HG02852 (cell line): Measurements from ENCODE around the gene SPESP1.

ENCODE experiments used
- ATAC-seq: cut with Tn5 transposase; IDR thresholded peaks from one replicate; pipeline ENCODE4 v1.9.1; 2021; ENCODE audit warnings: mild to moderate bottlenecking, moderate library complexity; ENCODE audit not compliant: unreplicated experiment

SPESP1 gene

DNA sequence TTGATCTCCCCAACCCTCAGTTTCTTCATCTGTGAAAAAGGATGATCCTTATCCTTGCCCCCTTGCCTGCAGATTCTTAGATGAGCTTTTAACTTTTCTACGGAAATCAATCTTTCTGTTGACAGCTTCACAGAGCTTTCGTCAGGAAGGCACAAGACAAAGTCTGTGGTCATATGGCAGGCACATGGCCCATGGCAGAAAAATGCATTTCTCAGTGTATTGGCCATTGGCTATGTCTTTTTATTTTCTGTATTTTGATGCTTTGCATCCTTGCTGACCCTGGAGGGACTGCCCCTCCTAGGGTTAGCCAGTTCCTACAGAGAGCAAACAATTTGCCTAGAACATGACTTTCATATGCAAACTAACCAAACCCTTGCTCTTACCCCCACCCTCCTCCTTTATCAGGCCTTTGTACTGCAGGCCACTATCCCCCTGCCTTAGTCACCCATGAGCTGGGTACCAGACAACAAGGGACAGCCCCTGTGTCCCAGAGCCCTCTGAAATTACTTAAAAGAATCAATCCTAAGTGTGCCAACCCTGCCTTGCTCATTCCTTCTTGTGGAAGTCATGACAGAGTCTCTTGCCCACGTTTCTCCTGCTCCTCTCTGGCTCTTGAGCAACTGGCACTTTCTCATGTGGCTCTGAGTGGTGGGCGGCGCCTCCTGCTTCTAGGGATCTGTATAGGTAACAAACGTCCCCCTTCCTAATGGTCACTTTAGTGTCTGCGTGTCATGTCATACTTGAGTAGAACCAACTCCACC lies 60.1 kb downstream of the SPESP1 start:
- ATAC-seq: no peak

DNA sequence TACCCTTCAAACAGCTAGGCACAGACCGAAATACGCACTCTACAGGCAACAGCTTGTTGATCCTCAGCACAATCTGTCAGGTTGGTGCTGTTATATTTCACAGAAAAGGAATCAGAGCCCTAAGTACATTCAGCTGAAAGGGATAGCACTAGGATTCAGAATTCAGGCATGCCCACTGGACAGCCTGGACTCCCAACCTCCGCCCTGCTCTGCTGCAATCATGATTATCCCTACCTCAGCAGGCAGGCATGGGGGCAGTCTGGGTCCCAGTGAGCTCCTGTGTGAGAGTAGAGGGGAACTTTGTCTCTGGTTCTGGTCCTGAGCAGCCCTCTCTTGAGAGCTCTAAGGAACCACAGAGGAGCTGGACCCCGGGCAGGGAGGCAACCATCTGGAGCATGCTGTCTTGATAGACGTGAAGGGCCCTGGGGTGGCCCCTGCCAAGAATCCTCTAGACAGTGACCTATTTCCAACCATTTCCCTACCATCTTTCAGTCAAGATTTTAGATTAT lies 60.7 kb downstream of the SPESP1 start:
- ATAC-seq: no peak

DNA sequence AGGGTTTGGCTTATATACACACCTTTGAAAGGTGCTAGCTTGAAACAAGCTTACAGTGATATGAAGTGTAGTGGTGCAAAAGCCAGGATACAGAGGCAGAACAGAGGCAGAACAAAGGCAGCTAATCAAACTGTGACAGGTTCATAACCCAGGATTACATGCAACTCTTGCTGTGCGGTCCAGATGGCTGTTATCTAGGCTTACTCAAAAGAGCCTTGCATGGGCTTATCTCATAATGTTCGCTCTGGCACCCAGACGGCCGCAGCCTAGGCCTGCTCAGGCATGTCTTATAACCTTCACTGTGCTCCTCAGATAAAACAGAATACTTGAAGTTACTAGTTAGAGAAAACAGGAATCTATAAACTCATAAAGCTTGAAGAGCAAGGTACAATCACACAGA lies 61.4 kb downstream of the SPESP1 start:
- ATAC-seq: no peak

DNA sequence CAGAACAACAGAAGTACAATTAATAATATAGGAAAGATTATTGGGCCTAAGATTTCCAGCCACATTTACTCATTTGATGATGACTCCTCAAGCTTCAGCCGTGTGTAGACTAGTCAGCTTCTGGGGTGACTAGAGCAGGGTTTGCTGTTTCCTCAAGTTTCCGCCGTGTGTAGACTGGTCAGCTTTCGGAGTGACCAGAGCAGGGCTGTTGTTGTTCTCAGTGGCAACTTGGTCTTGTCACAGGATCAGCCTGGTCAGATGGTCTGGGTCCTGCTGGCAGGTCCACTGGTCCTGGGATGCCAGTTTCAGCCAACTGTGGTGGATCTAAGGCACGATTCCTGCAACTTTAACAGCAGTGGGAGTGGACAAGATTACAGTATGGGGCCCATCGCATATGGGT lies 62.4 kb downstream of the SPESP1 start:
- ATAC-seq: no peak

DNA sequence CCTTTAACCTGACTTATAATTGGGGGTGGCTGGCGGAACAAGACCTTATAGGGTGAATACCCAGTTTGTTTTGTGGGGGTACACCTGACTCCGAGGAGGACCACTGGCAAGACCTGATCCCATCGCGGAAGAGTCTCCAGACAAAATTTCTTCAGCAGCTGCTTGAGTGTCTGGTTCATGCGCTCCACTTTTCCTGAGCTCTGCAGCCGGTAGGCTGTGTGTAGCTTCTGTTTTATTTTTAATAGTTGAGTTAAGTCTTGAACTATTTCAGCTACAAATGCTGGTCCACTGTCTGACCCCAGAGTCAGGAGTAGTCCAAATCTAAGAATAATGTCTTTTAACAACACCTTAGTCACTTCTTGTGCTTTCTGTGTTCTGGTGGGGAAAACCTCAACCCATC lies 63.0 kb downstream of the SPESP1 start:
- ATAC-seq: no peak

DNA sequence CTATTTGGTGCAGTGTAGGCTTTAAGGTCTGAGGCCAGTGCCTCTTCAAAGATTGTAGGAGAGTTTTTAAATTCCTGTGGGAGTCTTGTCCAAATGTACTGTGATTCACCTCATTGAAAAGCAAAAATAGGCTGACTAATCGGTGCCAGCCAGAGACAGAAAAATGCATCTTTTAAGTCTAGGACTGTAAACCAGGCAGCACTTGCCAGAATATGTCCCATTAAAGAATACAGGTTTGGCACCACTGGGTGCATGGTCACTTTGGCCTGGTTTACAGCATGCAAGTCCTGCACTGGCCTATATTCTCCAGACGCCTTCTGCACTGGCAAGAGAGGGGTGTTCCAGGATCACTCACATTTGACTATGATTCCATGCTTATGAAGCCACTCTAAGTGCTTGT lies 63.8 kb downstream of the SPESP1 start:
- no peak for ATAC-seq

DNA sequence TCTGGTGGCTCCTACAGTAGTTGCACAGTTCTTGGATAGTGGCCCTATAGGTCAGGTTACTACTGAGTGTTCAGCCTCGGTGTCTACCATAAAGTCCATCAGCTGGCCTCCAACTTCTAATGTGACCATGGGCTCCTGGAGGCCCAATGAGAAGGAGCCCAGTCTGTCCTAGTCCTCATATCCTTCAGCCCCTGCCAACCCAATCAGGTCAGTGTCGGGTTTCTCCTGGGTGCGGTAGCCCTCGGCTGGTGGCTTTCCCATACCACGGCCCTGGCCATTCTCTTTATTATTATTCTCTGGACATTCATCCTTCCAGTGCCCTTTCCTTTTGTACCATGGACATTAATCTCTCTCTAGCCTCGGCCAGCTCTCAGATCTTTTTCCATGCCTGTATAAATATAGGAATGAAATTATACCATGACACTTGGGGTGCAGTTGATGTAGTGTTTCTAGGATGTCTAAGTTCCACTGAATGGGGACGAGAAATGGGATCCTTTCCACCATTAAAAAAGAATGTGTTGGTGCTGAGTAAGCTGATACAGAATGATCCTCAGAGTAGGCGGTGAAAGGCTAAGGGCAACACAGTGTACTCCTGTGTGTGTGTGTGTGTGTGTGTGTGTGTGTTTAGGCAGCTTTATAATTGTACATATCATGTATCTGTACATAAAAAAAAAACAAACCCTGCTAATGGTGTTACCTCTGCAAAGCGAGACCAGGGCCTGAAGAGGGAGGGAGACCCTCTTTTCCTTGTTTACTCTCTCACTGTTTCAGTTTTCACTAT lies 64.8 kb downstream of the SPESP1 start:
- ATAC-seq: no peak
